Heart right ventricle (tissue), 16 donors: ENCODE measurements around the gene XPO6. TPM values are rescaled to one million over a fixed set of nuclear protein-coding genes. Genes with fewer than 3 reads are reported as not detected.

Experiments
- ATAC-seq, 8 donors: fragments of 200-7000 bp; cut with Tn5 transposase; one replicate each; pipeline ENCODE4 v1.9.1; 2020; ENCODE audit warnings: mild to moderate bottlenecking in 8 of 8, moderate library complexity in 8 of 8, moderate number of reproducible peaks in 1 of 8
- DNase-seq, 2 donors: peaks; one replicate each; pipeline ENCODE4 v3.0.0-alpha.2; 2020
- H3K27ac ChIP-seq, 10 donors: fragments of 200-600 bp; sonication (generic) in 2 of 10; one replicate each; pipeline versions ENCODE4 v1.5.0 to v1.8.0; 2020 to 2022; ENCODE audit warnings: mild to moderate bottlenecking in 3 of 10
- H3K27me3 ChIP-seq, 7 donors: fragments of 200-600 bp; one replicate each; pipeline ENCODE4 v1.8.0; 2021 to 2022; ENCODE audit warnings: mild to moderate bottlenecking in 2 of 7
- H3K36me3 ChIP-seq, 9 donors: fragments of 200-600 bp; sonication (generic) in 1 of 9; one replicate each; pipeline versions ENCODE4 v1.5.0 to v1.8.0; 2020 to 2022; ENCODE audit warnings: mild to moderate bottlenecking in 2 of 9
- H3K4me1 ChIP-seq, 9 donors: fragments of 200-600 bp; sonication (generic) in 1 of 9; one replicate each; pipeline versions ENCODE4 v1.5.0 to v1.8.0; 2020 to 2022; ENCODE audit warnings: mild to moderate bottlenecking in 4 of 9
- H3K4me3 ChIP-seq, 10 donors: fragments of 200-600 bp; sonication (generic) in 2 of 10; one replicate each; pipeline versions ENCODE4 v1.5.0 to v1.8.0; 2020 to 2022; ENCODE audit warnings: mild to moderate bottlenecking in 7 of 10, moderate library complexity in 2 of 10
- H3K9me3 ChIP-seq, 11 donors: fragments of 200-600 bp in 10 of 11; sonication (generic) in 2 of 11; one replicate each; pipeline versions ENCODE4 v1.5.0 to v1.8.0; 2013 to 2022; ENCODE audit warnings: mild to moderate bottlenecking in 2 of 11, control low read depth in 1 of 11, moderate library complexity in 1 of 11
- CTCF ChIP-seq, 9 donors: fragments of 200-600 bp; sonication (generic) in 2 of 9; IDR thresholded peaks; one replicate each; pipeline versions ENCODE4 v1.5.0 to v1.8.0; 2021 to 2022; ENCODE audit warnings: antibody characterized with exemption in 9 of 9, mild to moderate bottlenecking in 5 of 9, moderate library complexity in 1 of 9
- WGBS, 2 donors: extraction: QIAGEN DNeasy Blood & Tissue Kit; methylation state at CpG; one replicate each; pipeline ENCODE4 v1.1.7; 2013; ENCODE audit warnings: inconsistent platforms in 1 of 2; 5-methylcytosine and 5-hydroxymethylcytosine counted together
- intact Hi-C, 10 donors: fragments of 100-400 bp; cut with DNase I; formaldehyde crosslinking; loops; one replicate each; pipeline versions ENCODE4 v1.11.1 to v1.14.2; 2022
- polyA plus RNA-seq, 2 donors: library from polyadenylated mRNA; stranded (reverse); fragments of 200-250 nt; gene quantifications; one replicate each; pipeline ENCODE4 v1.2.3, GENCODE V29; 2013
- total RNA-seq, 10 donors: library from RNA; stranded (reverse); fragmentation: NEBNext Ultra II Directional in 3 of 10; extraction: Animal tissue kit (Norgen Biotek cat#: 25700) in 3 of 10; gene quantifications; one replicate each; pipeline versions ENCODE4 v1.2.1 to v1.2.4, GENCODE V29; 2021 to 2023
- donor health status: Arrhythmogenic right ventricular cardiomyopathy.
- donor health status: ischemic (EF 13 %, LVEDD 7.1; RV severe dilation, severe dysfunction).
- donor health status: healthy with polysubstance abuse.
- donor health status: DM: no; HTN: yes; CAD: no.
- donor health status: DM: no; HTN: no; CAD: no.
- donor health status: ischemic (EF 25% LVEDD 6.9; RV normal size, moderate dysfunction).
- donor health status: ischemic (EF 25% LVEDD 5.7; RV mildly dilated, moderate dysfunction).
- donor health status: healthy.
- donor health status: DM: yes; HTN: yes; CAD: no.
- donor health status: Ischemic cardiomyopathy.
- donor health status: ischemic (EF 35%, LVEDD 5.7; RV mildly dilated, moderate dysfunction).
- donor health status: nonischemic (EF 11% LVEDD 7.7; RV severe dilation, severe dysfunction).
- donor health status: DM: yes; HTN: yes; CAD: no.
- donor health status: PGD.
- donor health status: ischemic (EF 29% LVEDD 5.4; RV normal size, mild dysfunction).
- donor health status: nonischemic (EF 23%, LVEDD 6.1; RV moderate dilation, normal function).

The XPO6 gene
- total and polyA plus RNA-seq, 12 donors, result 22.1 to 41.8 (median 29.3) TPM

GRCh38 chr16:28212532-28212873 lies 738 bp upstream of the XPO6 start:
- WGBS, 2 donors, result 84 to 86% methylated on average over 4 of the region's 4 CpGs
- peak in 2 of 8 donors; percentile 1 to 8 for ATAC-seq
- TF ChIP-seq CTCF (IDR thresholded peaks at IDR 0.05), result no peak
- Histone ChIP-seq H3K4me1 (peaks cover 3 to 41% (median 22%) of the 10 kb centered on the region in 9 donors), H3K27ac (peak overlapping the region in 6 of 10 donors; percentile 82 to 96 (median 88)), H3K27me3 (no peaks in the 10 kb centered on the region), H3K4me3 (peak overlapping the region; percentile 47 to 90 (median 80)), H3K9me3 (no peaks in the 10 kb centered on the region), H3K36me3 (peaks cover 0 to 22% (median 0%) of the 10 kb centered on the region in 9 donors)
- intact Hi-C loops, result no loop called here
- DNase-seq, result no peak

DNA sequence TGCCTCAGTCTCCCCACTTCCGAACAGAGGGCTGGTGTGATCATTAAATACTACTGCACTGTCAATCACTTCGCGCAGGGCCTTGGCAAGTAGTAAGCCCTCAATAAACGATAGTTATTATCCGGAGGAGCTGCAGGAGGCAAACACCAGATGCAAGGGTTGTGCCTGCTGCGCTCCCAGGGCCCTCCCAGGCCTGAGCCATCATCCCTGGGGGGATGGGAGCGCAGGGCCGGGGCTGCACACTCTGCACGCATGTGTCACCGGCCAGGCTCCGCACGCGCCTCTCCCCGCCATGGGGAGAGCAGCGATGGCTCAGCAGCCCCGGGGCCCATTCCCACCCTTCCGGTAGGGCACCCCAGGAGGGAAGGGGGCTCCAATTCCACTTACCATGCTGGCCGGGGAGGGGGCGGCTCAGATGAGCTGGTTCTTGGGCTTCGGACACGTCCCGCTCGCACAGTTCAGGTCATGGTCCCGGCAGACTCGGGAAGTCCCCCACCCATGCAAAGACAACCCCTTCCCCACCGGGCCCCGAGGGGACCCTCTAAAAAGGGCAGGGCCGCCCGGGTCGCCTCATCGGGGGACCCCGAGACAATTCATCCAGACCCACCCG lies 681 bp downstream of the XPO6 start:
- Histone ChIP-seq H3K27ac (peak overlapping the region; percentile 71 to 96 (median 88)), H3K36me3 (peaks cover 0 to 36% (median 7%) of the 10 kb centered on the region in 9 donors), H3K9me3 (no peaks in the 10 kb centered on the region), H3K4me3 (peak overlapping the region; percentile 47 to 90 (median 80)), H3K27me3 (no peaks in the 10 kb centered on the region), H3K4me1 (peaks cover 3 to 54% (median 22%) of the 10 kb centered on the region in 9 donors)
- ATAC-seq (peak; percentile 67 to 86 (median 78)), DNase-seq (peak; percentile 55 to 71)
- WGBS, 2 donors, result 2 to 4% methylated on average over 33 of the region's 33 CpGs
- no peak for TF ChIP-seq CTCF (IDR thresholded peaks at IDR 0.05)
- intact Hi-C loops, result no loop called here

DNA sequence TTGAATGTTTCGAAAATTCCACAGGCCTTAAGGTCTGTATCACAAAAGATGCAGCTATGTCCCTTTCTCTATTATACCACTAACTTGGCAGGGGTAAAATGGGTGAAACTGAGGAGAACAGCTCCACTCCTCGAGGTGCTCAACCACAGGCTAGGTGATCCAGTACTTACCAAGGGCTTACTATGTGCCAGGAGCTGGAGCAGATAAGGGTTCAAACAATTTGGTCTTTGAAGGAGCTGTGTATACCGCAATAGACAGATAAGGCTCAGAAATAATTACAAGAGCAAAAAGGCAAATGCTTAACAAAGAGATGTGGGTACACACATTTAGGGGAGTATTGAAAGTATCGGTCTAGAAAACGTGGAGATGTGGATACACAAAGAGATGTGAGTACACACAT lies 1.5 kb downstream of the XPO6 start:
- 59 to 66% methylated on average over 5 of the region's 5 CpGs for WGBS, 2 donors
- H3K4me3 ChIP-seq, result peak overlapping the region in 7 of 10 donors; percentile 66 to 90 (median 76)
- peak overlapping the region in 5 of 10 donors; percentile 89 to 96 (median 92) for H3K27ac ChIP-seq
- intact Hi-C loops, result no loop called here
- no peak for ATAC-seq
- no peak for TF ChIP-seq CTCF (IDR thresholded peaks at IDR 0.05)
- H3K9me3 ChIP-seq, result no peaks in the 10 kb centered on the region
- peaks cover 0 to 44% (median 7%) of the 10 kb centered on the region in 9 donors for H3K36me3 ChIP-seq
- no peaks in the 10 kb centered on the region for H3K27me3 ChIP-seq
- no peak for DNase-seq
- H3K4me1 ChIP-seq, result peaks cover 3 to 59% (median 22%) of the 10 kb centered on the region in 9 donors

DNA sequence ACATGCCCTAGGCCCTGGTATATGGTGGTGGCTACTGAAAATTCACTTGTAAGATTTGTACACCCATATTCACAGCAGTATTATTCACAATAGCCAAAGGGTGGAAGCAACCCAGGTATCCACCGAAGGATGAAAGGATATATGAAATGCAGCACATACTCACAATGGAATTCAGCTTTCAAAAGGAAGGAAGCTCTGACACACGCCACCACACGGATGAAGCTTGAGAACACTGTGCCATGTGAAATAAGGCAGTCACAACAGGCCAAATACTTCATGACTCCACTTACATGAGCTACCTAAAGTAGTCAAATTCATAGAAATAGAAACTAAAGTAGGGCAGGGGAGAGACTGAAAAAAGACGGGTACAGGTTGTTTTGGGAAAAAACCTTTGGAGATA lies 2.9 kb downstream of the XPO6 start:
- H3K4me1 ChIP-seq, result peaks cover 3 to 74% (median 29%) of the 10 kb centered on the region in 9 donors
- peaks cover 0 to 59% (median 10%) of the 10 kb centered on the region in 9 donors for H3K36me3 ChIP-seq
- no peak for TF ChIP-seq CTCF (IDR thresholded peaks at IDR 0.05)
- H3K27me3 ChIP-seq, result no peaks in the 10 kb centered on the region
- peak overlapping the region in 1 of 10 donors; percentile 90 for H3K4me3 ChIP-seq
- intact Hi-C loops, result no loop called here
- H3K27ac ChIP-seq, result peak overlapping the region in 1 of 10 donors; percentile 96
- no peak for ATAC-seq
- no peaks in the 10 kb centered on the region for H3K9me3 ChIP-seq
- 78 to 83% methylated on average over 4 of the region's 4 CpGs for WGBS, 2 donors
- DNase-seq, result no peak
